Epidermal melanocyte (primary cell): ENCODE data around the gene ING2.

Source experiments
- DNase-seq: peaks from one replicate; pipeline ENCODE4 v3.0.0; 2011; ENCODE audit warnings: low spot score; ENCODE audit not compliant: insufficient read length

ING2 gene

GRCh38 chr4:183499389-183499788 lies 5.5 kb upstream of the ING2 start:
- DNase-seq: no peak

GRCh38 chr4:183499801-183500200 lies 5.1 kb upstream of the ING2 start:
- DNase-seq: no peak

- DNase-seq: no peak
Observed at GRCh38 chr4:183503497-183504063, 1.3 kb upstream of the ING2 start.

GRCh38 chr4:183504064-183504929 lies 561 bp upstream of the ING2 start:
- DNase-seq: peak; percentile 82

GRCh38 chr4:183505611-183506388 lies 942 bp downstream of the ING2 start:
- DNase-seq: peak; percentile 70

- DNase-seq: no peak
Observed at GRCh38 chr4:183506389-183506735, 1.5 kb downstream of the ING2 start.

GRCh38 chr4:183507925-183508696 lies 3.3 kb downstream of the ING2 start:
- no peak for DNase-seq

- no peak for DNase-seq
Observed at GRCh38 chr4:183508697-183509335, 4.0 kb downstream of the ING2 start.

- no peak for DNase-seq
Observed at GRCh38 chr4:183515411-183515810, 10.6 kb downstream of the ING2 start.

- no peak for DNase-seq
Observed at GRCh38 chr4:183517194-183517593, 12.3 kb downstream of the ING2 start.

GRCh38 chr4:183517781-183518180 lies 12.9 kb downstream of the ING2 start:
- DNase-seq: no peak

- no peak for DNase-seq
Observed at GRCh38 chr4:183522821-183523220, 18.0 kb downstream of the ING2 start.

- DNase-seq: no peak
Observed at GRCh38 chr4:183527326-183527725, 22.5 kb downstream of the ING2 start.

GRCh38 chr4:183532821-183533220 lies 28.0 kb downstream of the ING2 start:
- no peak for DNase-seq

- no peak for DNase-seq
Observed at GRCh38 chr4:183533698-183534097, 28.8 kb downstream of the ING2 start.

GRCh38 chr4:183540410-183541009 lies 35.7 kb downstream of the ING2 start:
- DNase-seq: no peak

GRCh38 chr4:183541010-183541751 lies 36.3 kb downstream of the ING2 start:
- no peak for DNase-seq

GRCh38 chr4:183541752-183542040 lies 36.8 kb downstream of the ING2 start:
- no peak for DNase-seq

GRCh38 chr4:183543435-183543834 lies 38.6 kb downstream of the ING2 start:
- DNase-seq: no peak

- no peak for DNase-seq
Observed at GRCh38 chr4:183544109-183544508, 39.3 kb downstream of the ING2 start.
